Endothelial cell (in vitro differentiated cells): ENCODE data around the gene DYNLT2B. TPM values are rescaled to one million over a fixed set of nuclear protein-coding genes. Genes with fewer than 3 reads are reported as not detected.
A peak's percentile ranks its signal among the peaks of the same experiment; 100 is the strongest.
"Not testable (repeated sequence)": the region's sequence is repeated elsewhere in the genome, so short reads cannot be mapped to it uniquely, and the experiment has no call there.

Source experiments
- DNase-seq: peaks from one replicate; pipeline ENCODE4 v3.0.0; 2021; ENCODE audit warnings: low spot score
- H3K27ac Mint-ChIP-seq: one replicate; pipeline ENCODE4 v1.8.0; 2021; ENCODE audit warnings: mixed read lengths, inconsistent platforms; ENCODE audit not compliant: unreplicated experiment
- H3K27me3 Mint-ChIP-seq: one replicate; pipeline ENCODE4 v1.8.0; 2021; ENCODE audit warnings: mild to moderate bottlenecking, moderate library complexity, mixed read lengths, inconsistent platforms; ENCODE audit not compliant: unreplicated experiment
- H3K36me3 Mint-ChIP-seq: one replicate; pipeline ENCODE4 v1.8.0; 2021; ENCODE audit warnings: mild to moderate bottlenecking, low read depth, mixed read lengths, inconsistent platforms; ENCODE audit not compliant: unreplicated experiment
- H3K4me1 Mint-ChIP-seq: one replicate; pipeline ENCODE4 v1.8.0; 2021; ENCODE audit warnings: mild to moderate bottlenecking, mixed read lengths, inconsistent platforms; ENCODE audit not compliant: unreplicated experiment
- H3K4me3 Mint-ChIP-seq: one replicate; pipeline ENCODE4 v1.8.0; 2021; ENCODE audit warnings: mild to moderate bottlenecking, mixed read lengths, inconsistent platforms; ENCODE audit not compliant: unreplicated experiment
- H3K9me3 Mint-ChIP-seq: one replicate; pipeline ENCODE4 v1.8.0; 2021; ENCODE audit warnings: mixed read lengths, inconsistent platforms; ENCODE audit not compliant: unreplicated experiment
- CTCF ChIP-seq: fragments of 200-600 bp; sonication (generic); IDR thresholded peaks from one replicate; pipeline ENCODE4 v1.5.0; 2021; ENCODE audit warnings: antibody characterized with exemption; ENCODE audit not compliant: unreplicated experiment
- long read RNA-seq: library from polyadenylated mRNA; unstranded; transcript quantifications from one replicate; pipeline ENCODE4 v2.0.0, GENCODE V29; 2020; ENCODE audit not compliant: unreplicated experiment
- total RNA-seq: library from RNA; stranded (reverse); fragmentation: NEBNext Ultra II Directional; extraction: Animal tissue kit (Norgen Biotek cat#: 25700); gene quantifications from one replicate; pipeline ENCODE4 v1.2.1, GENCODE V29; 2021; ENCODE audit not compliant: unreplicated experiment

DYNLT2B gene
- total RNA-seq, result 19.0 TPM
- long read RNA-seq, transcript TCTEX1D2-201 (5 exons, 673 nt), result major isoform, 5 of 7 reads
- long read RNA-seq, partial matches to known transcripts, result 0 of 7 reads
- long read RNA-seq, other reads (novel, unspliced or antisense), result 2 of 7 reads

DNA sequence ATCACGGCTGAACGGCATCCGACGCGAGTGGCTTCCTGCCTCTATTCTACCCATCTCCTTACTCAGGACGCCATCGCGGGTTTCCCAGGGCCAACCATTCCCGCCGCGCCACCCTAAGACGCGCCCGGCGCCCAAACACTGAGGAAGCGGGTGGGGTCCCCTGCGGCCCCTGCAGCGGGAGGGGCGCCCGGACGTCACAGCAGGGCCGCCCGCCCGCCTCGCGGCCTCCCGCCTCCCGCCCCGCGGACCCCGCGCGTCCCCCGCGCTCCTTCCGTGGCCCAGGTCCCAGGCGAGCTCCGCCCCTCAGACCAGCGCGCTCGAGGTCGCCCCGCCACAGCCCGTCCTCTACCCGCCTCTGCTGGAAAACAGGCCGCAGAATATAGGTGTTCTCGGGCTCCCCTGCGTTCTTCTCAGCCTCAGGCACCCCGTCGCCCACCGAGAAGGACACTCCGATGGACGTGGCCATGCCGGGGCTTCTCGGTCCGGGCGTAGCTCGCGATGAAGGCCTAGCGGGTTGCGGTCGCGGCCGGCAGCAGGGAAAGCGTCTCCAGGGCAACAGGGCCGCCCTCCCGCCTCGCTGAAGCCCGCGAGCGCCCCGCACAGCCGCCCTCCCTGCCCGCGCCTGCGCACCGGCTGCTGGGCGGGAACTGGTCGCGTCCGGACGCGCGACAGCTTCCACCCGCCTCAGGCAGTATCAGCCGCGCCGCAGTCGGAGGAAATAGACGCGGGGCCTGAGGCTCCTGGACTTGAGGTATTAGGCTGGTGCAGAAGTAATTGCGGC is at the start of gene DYNLT2B:
Gene DYNLT2B, minus strand, starts transcription at position 554 of the 781 bp plus-strand sequence. Its CDS starts 88 bp downstream, at position 466.
- Mint-ChIP-seq H3K27ac (peak within 1 kb of the TSS; percentile 96), H3K27me3 (peaks cover 6% of the 10 kb centered on the region), H3K4me1 (peaks cover 13% of the 10 kb centered on the region), H3K9me3 (no peaks in the 10 kb centered on the region), H3K4me3 (peak within 1 kb of the TSS; percentile 93), H3K36me3 (peaks cover 9% of the 10 kb centered on the region)
- DNase-seq, result peak; percentile 92
- no peak for TF ChIP-seq CTCF

GRCh38 chr3:196365736-196366135 is 47.7 kb upstream of the DYNLT2B start:
- Mint-ChIP-seq H3K9me3 (no peaks in the 10 kb centered on the region), H3K4me1 (no peaks in the 10 kb centered on the region), H3K36me3 (peaks cover 22% of the 10 kb centered on the region), H3K27ac (no peak overlapping the region), H3K27me3 (no peaks in the 10 kb centered on the region), H3K4me3 (no peak overlapping the region)
- no peak for DNase-seq
- no peak for TF ChIP-seq CTCF

- H3K36me3 Mint-ChIP-seq, result peaks cover 43% of the 10 kb centered on the region
- no peak for TF ChIP-seq CTCF
- no peaks in the 10 kb centered on the region for H3K9me3 Mint-ChIP-seq
- H3K27me3 Mint-ChIP-seq, result no peaks in the 10 kb centered on the region
- H3K4me1 Mint-ChIP-seq, result peaks cover 11% of the 10 kb centered on the region
- no peak overlapping the region for H3K4me3 Mint-ChIP-seq
- H3K27ac Mint-ChIP-seq, result no peak overlapping the region
- no peak for DNase-seq
Measured at GRCh38 chr3:196360586-196360985, 42.5 kb upstream of the DYNLT2B start.

DNA sequence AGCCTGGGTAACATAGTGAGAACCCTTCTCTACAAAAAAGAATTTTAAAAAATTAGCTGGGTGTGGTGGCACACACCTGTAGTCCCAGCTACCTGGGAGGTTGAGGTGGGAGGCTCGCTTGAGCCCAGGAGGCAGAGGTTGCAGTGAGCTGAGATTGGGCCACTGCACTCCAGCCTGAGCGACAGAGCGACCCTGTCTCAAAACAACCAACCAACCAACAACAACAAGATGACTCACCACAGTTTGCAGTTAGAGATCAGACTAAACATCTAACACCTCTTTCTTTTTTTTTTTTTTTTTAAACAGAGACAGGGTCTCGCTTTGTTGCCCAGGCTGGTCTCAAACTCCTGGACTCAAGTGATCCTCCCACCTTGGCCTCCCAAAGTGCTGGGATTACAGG is 40.5 kb upstream of the DYNLT2B start:
- H3K9me3 Mint-ChIP-seq, H3K4me3 Mint-ChIP-seq, H3K27me3 Mint-ChIP-seq, H3K27ac Mint-ChIP-seq, DNase-seq: not testable (repeated sequence)
- peaks cover 13% of the 10 kb centered on the region for H3K4me1 Mint-ChIP-seq
- peaks cover 43% of the 10 kb centered on the region for H3K36me3 Mint-ChIP-seq

- TF ChIP-seq CTCF, result no peak
- Mint-ChIP-seq H3K4me3 (peak overlapping the region; percentile 7), H3K36me3 (peaks cover 43% of the 10 kb centered on the region), H3K27ac (no peak overlapping the region), H3K4me1 (peaks cover 13% of the 10 kb centered on the region), H3K27me3 (no peaks in the 10 kb centered on the region), H3K9me3 (no peaks in the 10 kb centered on the region)
- DNase-seq, result no peak
Measured at GRCh38 chr3:196357905-196358304, 39.9 kb upstream of the DYNLT2B start.
